Astrocyte of the cerebellum (primary cell): ENCODE data around the gene NEK9.

ENCODE experiments used
- DNase-seq: peaks from one replicate; pipeline ENCODE4 v3.0.0-alpha.2; 2011; ENCODE audit warnings: low read depth
- H3K4me3 ChIP-seq: 2 replicates; pipeline ENCODE4 v1.5.1; 2011; ENCODE audit warnings: mild to moderate bottlenecking, low read depth, low read length, moderate library complexity
- CTCF ChIP-seq: IDR thresholded peaks from 2 replicates; pipeline ENCODE4 v1.5.1; 2012; ENCODE audit warnings: low read length, low read depth, moderate library complexity, mild to moderate bottlenecking; ENCODE audit errors: missing control alignments
- in situ Hi-C: cut with HindIII; loops from 2 replicates; pipeline ENCODE4 v1.10.0; 2017; ENCODE audit warnings: low sequenced_read_pairs

Gene NEK9

GRCh38 chr14:75044752-75045151 lies 82.1 kb downstream of the NEK9 start:
- DNase-seq, result no peak
- H3K4me3 ChIP-seq, result no peak overlapping the region
- no peak for TF ChIP-seq CTCF
- in situ Hi-C loops, result loop anchor here (5.0 kb wide), 1 partner anchor 33 kb away; no protein-coding TSS in a partner anchor

- no peak for TF ChIP-seq CTCF
- in situ Hi-C loops, result loop anchor here (5.0 kb wide), 1 partner anchor 33 kb away; no protein-coding TSS in a partner anchor
- H3K4me3 ChIP-seq, result no peak overlapping the region
- DNase-seq, result peak; percentile 67
Measured at GRCh38 chr14:75044322-75044721, 82.5 kb downstream of the NEK9 start.

- DNase-seq, result peak; percentile 64
- H3K4me3 ChIP-seq, result no peak overlapping the region
- no peak for TF ChIP-seq CTCF
- in situ Hi-C loops, result loop anchor here (5.0 kb wide), 1 partner anchor 35 kb away; no protein-coding TSS in a partner anchor
Measured at GRCh38 chr14:75042035-75042434, 84.8 kb downstream of the NEK9 start.

- DNase-seq, result no peak
- no peak overlapping the region for H3K4me3 ChIP-seq
- in situ Hi-C loops, result loop anchor here (5.0 kb wide), 1 partner anchor 36 kb away; no protein-coding TSS in a partner anchor
- TF ChIP-seq CTCF, result no peak
Measured at GRCh38 chr14:75041613-75042012, 85.2 kb downstream of the NEK9 start.

GRCh38 chr14:75040959-75041358 lies 85.9 kb downstream of the NEK9 start:
- no peak for DNase-seq
- no peak for TF ChIP-seq CTCF
- in situ Hi-C loops, result loop anchor here (5.0 kb wide), 1 partner anchor 36 kb away; no protein-coding TSS in a partner anchor
- no peak overlapping the region for H3K4me3 ChIP-seq

- in situ Hi-C loops, result loop anchor here (5.0 kb wide), 1 partner anchor 37 kb away; no protein-coding TSS in a partner anchor
- no peak for TF ChIP-seq CTCF
Measured at GRCh38 chr14:75040507-75040906, 86.3 kb downstream of the NEK9 start.

More at GRCh38 chr14:75040507-75040906, 86.3 kb downstream of the NEK9 start:
- DNase-seq, result no peak
- no peak overlapping the region for H3K4me3 ChIP-seq
